Peyer's patch (tissue), 4 donors: ENCODE data around the gene AGPAT2. TPM values are rescaled to one million over a fixed set of nuclear protein-coding genes. Genes with fewer than 3 reads are reported as not detected.

Experiments
- DNase-seq, 3 donors: peaks; one replicate each; pipeline ENCODE4 v3.0.0-alpha.2; 2017 to 2019
- H3K27ac ChIP-seq, 4 donors: fragments of 200-600 bp; sonication (generic); one replicate each; pipeline ENCODE4 v1.5.1; 2016 to 2019
- H3K27me3 ChIP-seq, 2 donors: fragments of 200-600 bp; sonication (generic); one replicate each; pipeline ENCODE4 v1.5.1; 2019
- H3K36me3 ChIP-seq, 3 donors: fragments of 200-600 bp; sonication (generic); one replicate each; pipeline ENCODE4 v1.5.1; 2016 to 2019
- H3K4me1 ChIP-seq, 4 donors: fragments of 200-600 bp; sonication (generic); one replicate each; pipeline ENCODE4 v1.5.1; 2016 to 2019
- H3K4me3 ChIP-seq, 4 donors: fragments of 200-600 bp; sonication (generic); 1 replicate in 3 of 4; 2 replicates in 1 of 4; pipeline ENCODE4 v1.5.1; 2016 to 2019; ENCODE audit warnings: mild to moderate bottlenecking in 1 of 4
- H3K9me3 ChIP-seq, 4 donors: fragments of 200-600 bp; sonication (generic); one replicate each; pipeline ENCODE4 v1.5.1; 2016 to 2019; ENCODE audit warnings: mild to moderate bottlenecking in 1 of 4
- POLR2A ChIP-seq, 2 donors: fragments of 450-650 bp; IDR thresholded peaks; one replicate each; pipeline ENCODE4 v1.5.1; 2017; ENCODE audit warnings: antibody characterized with exemption in 2 of 2, mild to moderate bottlenecking in 2 of 2, moderate library complexity in 2 of 2
- total RNA-seq, 4 donors: library from RNA; depleted of rRNA; stranded (reverse); fragments of >200 nt; gene quantifications; one replicate each; pipeline ENCODE4 v1.1.0, GENCODE V29; 2016
- TF ChIP-seq, protein P1 (sequence below), 6 experiments: fragments of 450-650 bp in 4 of 6; fragments of 200-600 bp in 2 of 6; sonication (generic) in 1 of 6; IDR thresholded peaks; one replicate each; pipeline ENCODE4 v1.5.1; 2017 to 2019; ENCODE audit warnings: antibody characterized with exemption in 6 of 6, mild to moderate bottlenecking in 3 of 6, moderate library complexity in 1 of 6

AGPAT2 gene
- total RNA-seq, 4 donors from 2014 or later: 97.4 to 802 (median 479) TPM

DNA sequence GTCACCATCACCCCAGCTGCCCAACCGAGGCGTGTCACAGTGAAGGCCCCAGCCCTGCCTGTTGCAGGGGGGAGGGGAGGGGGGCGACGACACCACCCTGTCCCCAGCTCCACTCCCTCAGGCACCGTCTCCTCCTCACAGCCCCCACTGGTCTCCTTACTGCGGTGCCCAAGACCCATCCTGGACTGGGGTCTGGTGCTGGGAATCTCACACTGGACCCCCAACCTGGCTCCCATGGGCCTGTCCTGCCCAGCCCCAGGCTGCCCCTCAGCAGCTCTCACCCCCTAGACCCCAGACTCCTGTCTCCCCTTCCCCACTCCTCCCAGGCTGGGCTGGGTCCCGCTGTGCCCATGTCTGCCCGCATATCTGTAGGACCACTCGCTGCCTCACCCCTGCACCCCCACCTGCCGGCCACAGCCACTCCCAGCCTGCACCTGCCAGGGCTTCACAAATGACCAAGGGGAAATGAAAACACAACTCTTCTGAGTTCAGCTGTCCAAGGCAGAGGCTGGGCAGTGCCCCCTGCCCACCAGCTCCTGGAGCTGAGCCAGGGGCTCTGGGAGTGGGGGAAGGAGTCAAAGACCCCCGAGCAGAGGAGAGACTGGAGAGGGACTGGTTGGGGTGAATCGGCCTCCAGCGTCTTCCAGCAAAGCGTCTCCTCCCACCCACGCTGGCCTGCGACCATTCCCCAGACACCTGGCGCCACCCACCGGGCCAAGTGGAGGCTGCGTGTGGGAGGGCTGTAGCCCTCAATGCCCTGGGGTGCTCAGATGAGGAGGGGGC, 57.2 kb downstream of the AGPAT2 start:
- TF ChIP-seq, protein P1, sequence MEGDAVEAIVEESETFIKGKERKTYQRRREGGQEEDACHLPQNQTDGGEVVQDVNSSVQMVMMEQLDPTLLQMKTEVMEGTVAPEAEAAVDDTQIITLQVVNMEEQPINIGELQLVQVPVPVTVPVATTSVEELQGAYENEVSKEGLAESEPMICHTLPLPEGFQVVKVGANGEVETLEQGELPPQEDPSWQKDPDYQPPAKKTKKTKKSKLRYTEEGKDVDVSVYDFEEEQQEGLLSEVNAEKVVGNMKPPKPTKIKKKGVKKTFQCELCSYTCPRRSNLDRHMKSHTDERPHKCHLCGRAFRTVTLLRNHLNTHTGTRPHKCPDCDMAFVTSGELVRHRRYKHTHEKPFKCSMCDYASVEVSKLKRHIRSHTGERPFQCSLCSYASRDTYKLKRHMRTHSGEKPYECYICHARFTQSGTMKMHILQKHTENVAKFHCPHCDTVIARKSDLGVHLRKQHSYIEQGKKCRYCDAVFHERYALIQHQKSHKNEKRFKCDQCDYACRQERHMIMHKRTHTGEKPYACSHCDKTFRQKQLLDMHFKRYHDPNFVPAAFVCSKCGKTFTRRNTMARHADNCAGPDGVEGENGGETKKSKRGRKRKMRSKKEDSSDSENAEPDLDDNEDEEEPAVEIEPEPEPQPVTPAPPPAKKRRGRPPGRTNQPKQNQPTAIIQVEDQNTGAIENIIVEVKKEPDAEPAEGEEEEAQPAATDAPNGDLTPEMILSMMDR (IDR thresholded peaks at IDR 0.05): peak; percentile 32 to 72 (median 56)
- TF ChIP-seq POLR2A (IDR thresholded peaks at IDR 0.05): no peak
- Histone ChIP-seq H3K9me3 (no peaks in the 10 kb centered on the region), H3K4me3 (no peak overlapping the region), H3K27ac (no peak overlapping the region), H3K36me3 (no peaks in the 10 kb centered on the region), H3K27me3 (no peaks in the 10 kb centered on the region), H3K4me1 (peaks cover 0 to 49% (median 12%) of the 10 kb centered on the region in 4 donors)
- DNase-seq: peak; percentile 71 to 82 (median 78)

DNA sequence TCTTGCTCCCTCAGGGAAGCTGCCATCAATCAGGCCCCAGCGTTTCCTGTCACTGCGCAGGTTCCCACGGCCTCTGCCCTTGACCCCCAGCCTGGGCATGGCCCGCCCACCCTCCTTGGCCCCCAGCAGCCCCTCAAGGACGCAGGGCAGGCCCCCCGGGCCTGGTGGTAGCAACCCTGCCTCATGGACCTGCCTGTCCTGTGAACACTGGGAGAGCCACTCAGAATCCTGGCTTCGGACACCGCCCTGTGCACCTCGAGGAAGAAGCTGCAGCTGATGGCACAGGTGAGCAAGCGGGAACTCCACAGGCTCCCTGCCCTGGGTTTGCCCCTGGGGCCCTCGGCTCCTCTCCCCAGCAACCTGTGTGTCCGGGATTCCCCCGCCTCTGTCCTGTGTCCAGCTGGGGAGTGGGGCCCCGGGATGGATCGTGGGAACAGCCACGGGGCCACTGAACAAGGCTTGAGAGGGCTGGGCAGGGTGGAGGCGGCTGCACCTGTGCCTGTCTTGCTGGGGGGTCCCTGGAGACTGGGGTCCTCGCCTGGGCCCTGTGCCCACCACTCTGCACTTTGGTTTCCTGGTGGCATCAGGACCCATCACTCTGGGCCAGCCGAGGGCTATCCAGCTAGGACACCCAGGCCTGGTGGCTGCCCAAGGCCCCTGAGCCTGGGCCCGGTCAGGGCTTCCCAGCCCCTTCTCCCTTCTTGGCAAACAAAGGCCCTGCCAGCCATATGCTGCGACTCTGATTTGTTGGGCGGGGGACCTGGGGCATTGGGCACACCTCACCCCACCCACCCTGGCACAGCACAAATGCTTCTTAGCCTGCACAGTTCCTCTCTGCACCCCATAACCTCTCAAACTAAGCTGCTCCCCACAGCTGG, 58.0 kb downstream of the AGPAT2 start:
- Histone ChIP-seq H3K9me3 (no peaks in the 10 kb centered on the region), H3K36me3 (no peaks in the 10 kb centered on the region), H3K4me1 (peaks cover 0 to 58% (median 18%) of the 10 kb centered on the region in 4 donors), H3K4me3 (no peak overlapping the region), H3K27me3 (no peaks in the 10 kb centered on the region), H3K27ac (no peak overlapping the region)
- TF ChIP-seq POLR2A (IDR thresholded peaks at IDR 0.05): no peak
- TF ChIP-seq, protein P1 (IDR thresholded peaks at IDR 0.05): no peak
- peak in 1 of 3 donors; percentile 56 for DNase-seq

DNA sequence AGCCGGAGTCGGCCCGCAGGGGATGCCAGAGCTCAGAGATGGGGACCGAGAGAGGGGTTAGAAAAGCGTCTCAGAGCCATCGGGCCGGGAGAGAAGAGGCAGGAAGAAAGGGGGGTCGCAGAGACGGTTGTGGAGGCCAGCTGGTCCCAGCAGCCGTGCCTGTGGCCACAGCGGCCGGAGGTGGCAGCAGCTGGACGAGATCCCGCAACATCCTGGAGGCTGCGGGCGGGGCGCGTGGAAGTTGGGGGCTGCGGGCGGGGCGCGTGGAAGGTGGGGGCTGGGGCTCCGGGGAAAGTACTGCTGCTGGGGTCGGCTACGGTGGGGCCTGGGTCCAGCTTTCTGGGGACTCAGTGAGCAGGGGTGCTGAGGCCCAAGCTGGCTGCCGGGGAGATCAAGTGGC, 59.0 kb downstream of the AGPAT2 start:
- Histone ChIP-seq H3K4me3 (no peak overlapping the region), H3K36me3 (no peaks in the 10 kb centered on the region), H3K27me3 (no peaks in the 10 kb centered on the region), H3K27ac (no peak overlapping the region), H3K4me1 (peaks cover 0 to 62% (median 18%) of the 10 kb centered on the region in 4 donors), H3K9me3 (no peaks in the 10 kb centered on the region)
- no peak for DNase-seq
- TF ChIP-seq, protein P1 (IDR thresholded peaks at IDR 0.05): no peak
- TF ChIP-seq POLR2A (IDR thresholded peaks at IDR 0.05): no peak

DNA sequence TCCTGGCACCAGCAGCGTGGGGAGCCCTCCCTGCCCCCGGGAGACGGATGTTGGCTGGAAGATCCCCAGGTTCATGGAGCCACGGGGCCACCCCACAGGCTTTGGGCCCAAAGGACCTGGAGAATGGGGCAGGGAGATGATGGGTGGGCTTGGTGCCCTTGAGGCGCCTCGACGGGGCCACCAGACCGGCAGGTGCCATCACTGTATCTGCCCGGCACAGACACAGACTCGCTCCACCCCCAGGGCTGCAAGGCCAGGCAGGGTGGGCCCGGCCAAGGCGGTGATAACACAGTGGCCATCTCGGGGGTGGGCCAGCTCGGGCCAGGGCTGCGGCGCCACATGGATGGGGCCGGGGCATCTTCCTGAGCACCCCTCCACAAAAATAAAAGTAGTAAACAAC, 59.6 kb downstream of the AGPAT2 start:
- Histone ChIP-seq H3K36me3 (no peaks in the 10 kb centered on the region), H3K4me3 (no peak overlapping the region), H3K9me3 (no peaks in the 10 kb centered on the region), H3K27me3 (no peaks in the 10 kb centered on the region), H3K27ac (peak overlapping the region in 1 of 4 donors; percentile 92), H3K4me1 (peaks cover 0 to 62% (median 18%) of the 10 kb centered on the region in 4 donors)
- TF ChIP-seq, protein P1 (IDR thresholded peaks at IDR 0.05): no peak
- no peak for TF ChIP-seq POLR2A (IDR thresholded peaks at IDR 0.05)
- no peak for DNase-seq

DNA sequence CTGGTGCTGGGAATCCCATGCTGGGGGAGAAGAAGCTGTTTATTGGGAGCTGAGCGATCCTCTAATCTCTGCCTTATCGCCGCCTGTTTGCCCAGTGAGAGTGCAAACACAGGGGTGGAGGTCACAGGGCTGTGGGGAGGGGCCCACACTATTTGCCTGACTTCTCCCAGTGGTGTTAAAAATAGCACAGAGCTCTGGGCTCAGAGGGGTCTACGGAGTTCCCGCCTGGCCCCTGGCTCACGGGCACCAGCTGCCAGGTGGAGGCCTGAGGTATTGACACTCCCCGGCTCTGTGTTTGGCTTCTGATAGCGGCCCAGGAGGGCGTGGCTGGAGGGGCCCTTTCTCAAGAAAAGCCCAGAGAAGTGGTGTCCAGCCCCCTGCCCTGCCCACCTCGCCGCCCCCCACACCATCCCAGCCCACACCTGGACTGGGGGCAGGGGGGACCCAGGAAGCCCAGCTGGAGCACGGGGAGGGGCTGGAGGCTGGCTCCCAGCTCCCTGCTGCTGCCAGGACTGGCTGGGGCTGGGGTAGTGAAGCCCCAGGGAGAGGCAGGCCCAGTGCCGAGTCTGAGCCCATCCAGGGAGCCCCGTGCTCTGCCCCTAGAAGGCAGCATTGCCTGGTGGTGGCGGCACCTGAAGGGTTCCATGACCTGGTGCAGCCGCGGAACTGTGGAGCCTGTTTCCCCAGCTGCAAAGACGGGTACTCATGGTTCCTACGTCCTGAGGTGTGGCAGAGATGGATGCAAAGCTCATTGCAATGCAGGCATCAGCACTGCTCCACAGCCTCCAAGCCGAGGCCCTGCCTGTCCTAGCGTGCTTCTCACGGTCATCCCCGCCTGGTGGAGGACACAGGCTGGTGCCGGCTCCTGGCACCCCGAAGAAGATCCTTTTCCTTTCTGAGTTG, 60.3 kb downstream of the AGPAT2 start:
- Histone ChIP-seq H3K4me3 (no peak overlapping the region), H3K4me1 (peaks cover 0 to 62% (median 18%) of the 10 kb centered on the region in 4 donors), H3K36me3 (no peaks in the 10 kb centered on the region), H3K9me3 (no peaks in the 10 kb centered on the region), H3K27ac (peak overlapping the region in 1 of 4 donors; percentile 92), H3K27me3 (no peaks in the 10 kb centered on the region)
- TF ChIP-seq, protein P1 (IDR thresholded peaks at IDR 0.05): peak in 3 of 6 experiments; percentile 48 to 61 (median 51)
- no peak for TF ChIP-seq POLR2A (IDR thresholded peaks at IDR 0.05)
- DNase-seq: peak in 2 of 3 donors; percentile 59 to 65
